ENCODE measurements around the gene LRIG2.

DNA sequence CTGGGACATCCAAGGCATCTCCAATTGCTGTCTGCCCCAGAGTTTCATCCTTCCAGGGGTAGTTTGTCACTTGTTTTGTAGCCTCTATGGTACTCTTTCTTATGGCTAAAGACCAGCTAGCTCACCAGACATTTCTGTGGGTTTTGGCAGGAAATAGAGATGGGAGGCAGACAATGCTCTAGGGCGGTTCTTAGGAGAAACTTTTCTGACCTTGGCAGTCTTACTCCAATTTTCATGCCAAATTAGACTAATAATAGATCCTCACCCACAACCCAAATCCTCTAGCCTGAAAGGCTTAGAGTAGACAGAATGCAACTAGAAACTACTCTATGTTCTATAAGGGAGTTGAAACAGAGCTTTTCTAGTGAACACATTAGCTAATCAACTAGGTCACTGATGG, 69.8 kb downstream of the LRIG2 start:
- TF ChIP-seq, protein P1, sequence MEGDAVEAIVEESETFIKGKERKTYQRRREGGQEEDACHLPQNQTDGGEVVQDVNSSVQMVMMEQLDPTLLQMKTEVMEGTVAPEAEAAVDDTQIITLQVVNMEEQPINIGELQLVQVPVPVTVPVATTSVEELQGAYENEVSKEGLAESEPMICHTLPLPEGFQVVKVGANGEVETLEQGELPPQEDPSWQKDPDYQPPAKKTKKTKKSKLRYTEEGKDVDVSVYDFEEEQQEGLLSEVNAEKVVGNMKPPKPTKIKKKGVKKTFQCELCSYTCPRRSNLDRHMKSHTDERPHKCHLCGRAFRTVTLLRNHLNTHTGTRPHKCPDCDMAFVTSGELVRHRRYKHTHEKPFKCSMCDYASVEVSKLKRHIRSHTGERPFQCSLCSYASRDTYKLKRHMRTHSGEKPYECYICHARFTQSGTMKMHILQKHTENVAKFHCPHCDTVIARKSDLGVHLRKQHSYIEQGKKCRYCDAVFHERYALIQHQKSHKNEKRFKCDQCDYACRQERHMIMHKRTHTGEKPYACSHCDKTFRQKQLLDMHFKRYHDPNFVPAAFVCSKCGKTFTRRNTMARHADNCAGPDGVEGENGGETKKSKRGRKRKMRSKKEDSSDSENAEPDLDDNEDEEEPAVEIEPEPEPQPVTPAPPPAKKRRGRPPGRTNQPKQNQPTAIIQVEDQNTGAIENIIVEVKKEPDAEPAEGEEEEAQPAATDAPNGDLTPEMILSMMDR (IDR thresholded peaks at IDR 0.05): no peak
- no peak for TF ChIP-seq ZFX (IDR thresholded peaks at IDR 0.05; ENCODE audit: borderline replicate concordance)
